Mucosa of rectum (tissue), 2 donors: ENCODE data around the gene HOXA3.

Experiments
- H3K27ac ChIP-seq, 2 donors: one replicate each; pipeline ENCODE4 v1.7.0; 2013; ENCODE audit warnings: inconsistent platforms in 2 of 2, low read depth in 2 of 2, low read length in 2 of 2
- H3K27me3 ChIP-seq, 2 donors: one replicate each; pipeline ENCODE4 v1.7.0; 2013; ENCODE audit warnings: low read length in 2 of 2; ENCODE audit not compliant: control insufficient read depth in 2 of 2, insufficient read depth in 2 of 2
- H3K36me3 ChIP-seq, 2 donors: one replicate each; pipeline ENCODE4 v1.7.0; 2013; ENCODE audit warnings: low read length in 2 of 2; ENCODE audit not compliant: control insufficient read depth in 2 of 2, insufficient read depth in 2 of 2
- H3K4me1 ChIP-seq, 2 donors: one replicate each; pipeline ENCODE4 v1.7.0; 2013; ENCODE audit warnings: low read length in 2 of 2, mild to moderate bottlenecking in 1 of 2; ENCODE audit not compliant: control insufficient read depth in 2 of 2, insufficient read depth in 2 of 2
- H3K4me3 ChIP-seq, 2 donors: one replicate each; pipeline ENCODE4 v1.7.0; 2013; ENCODE audit warnings: low read length in 2 of 2
- H3K9ac ChIP-seq, 2 donors: one replicate each; pipeline ENCODE4 v1.7.0; 2013; ENCODE audit warnings: low read length in 2 of 2, low read depth in 1 of 2, mild to moderate bottlenecking in 1 of 2
- H3K9me3 ChIP-seq, 2 donors: one replicate each; pipeline ENCODE4 v1.7.0; 2013; ENCODE audit warnings: low read length in 2 of 2; ENCODE audit not compliant: control insufficient read depth in 2 of 2
- donor health status: healthy.
- donor health status: Normal muscosa, but diverticular disease.

The HOXA3 gene

DNA sequence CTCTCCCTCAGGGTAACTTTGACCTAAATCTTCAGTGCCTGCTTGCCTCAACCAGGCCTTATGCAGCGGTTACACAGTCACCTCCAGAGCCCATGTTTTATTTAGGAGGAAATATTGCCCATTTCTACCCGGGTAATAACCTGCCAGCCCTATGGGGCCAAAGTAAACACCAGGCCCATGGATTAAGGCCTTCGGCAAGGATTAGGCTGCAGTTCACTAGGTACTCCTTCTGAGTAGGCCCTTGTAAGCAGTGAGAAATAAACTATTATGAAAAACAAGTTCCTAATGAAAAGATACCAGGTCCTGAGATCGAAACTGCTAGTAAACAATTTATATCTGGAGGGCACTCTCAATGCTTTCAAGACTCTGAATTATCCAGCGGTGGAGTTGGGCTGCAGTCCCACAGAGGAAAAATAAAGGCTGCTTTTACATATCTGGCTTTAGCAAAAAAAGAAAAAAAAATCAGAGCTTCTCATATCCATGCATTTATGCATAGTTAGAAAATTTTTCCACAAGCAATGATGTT is 25.5 kb upstream of the HOXA3 start:
- H3K4me1 ChIP-seq = peaks cover 41 to 64% of the 10 kb centered on the region in 2 donors
- H3K27me3 ChIP-seq = peaks cover 0 to 19% of the 10 kb centered on the region in 2 donors
- H3K9me3 ChIP-seq = no peaks in the 10 kb centered on the region
- H3K9ac ChIP-seq = peak overlapping the region; percentile 92 to 96
- peak overlapping the region; percentile 64 to 79 for H3K4me3 ChIP-seq
- H3K27ac ChIP-seq = peak overlapping the region; percentile 96
- no peaks in the 10 kb centered on the region for H3K36me3 ChIP-seq

GRCh38 chr7:27176962-27177794 is 24.8 kb upstream of the HOXA3 start:
- Histone ChIP-seq H3K4me1 (peaks cover 39 to 62% of the 10 kb centered on the region in 2 donors), H3K36me3 (no peaks in the 10 kb centered on the region), H3K27me3 (peaks cover 0 to 17% of the 10 kb centered on the region in 2 donors), H3K9me3 (no peaks in the 10 kb centered on the region), H3K27ac (peak overlapping the region; percentile 96), H3K9ac (peak overlapping the region; percentile 92 to 96), H3K4me3 (peak overlapping the region; percentile 64 to 79)

GRCh38 chr7:27176524-27176845 is 24.1 kb upstream of the HOXA3 start:
- peaks cover 38 to 60% of the 10 kb centered on the region in 2 donors for H3K4me1 ChIP-seq
- peaks cover 0 to 17% of the 10 kb centered on the region in 2 donors for H3K27me3 ChIP-seq
- H3K36me3 ChIP-seq = no peaks in the 10 kb centered on the region
- H3K9ac ChIP-seq = peak overlapping the region; percentile 92 to 96
- H3K9me3 ChIP-seq = no peaks in the 10 kb centered on the region
- H3K4me3 ChIP-seq = peak overlapping the region; percentile 64 to 79
- peak overlapping the region; percentile 96 for H3K27ac ChIP-seq

DNA sequence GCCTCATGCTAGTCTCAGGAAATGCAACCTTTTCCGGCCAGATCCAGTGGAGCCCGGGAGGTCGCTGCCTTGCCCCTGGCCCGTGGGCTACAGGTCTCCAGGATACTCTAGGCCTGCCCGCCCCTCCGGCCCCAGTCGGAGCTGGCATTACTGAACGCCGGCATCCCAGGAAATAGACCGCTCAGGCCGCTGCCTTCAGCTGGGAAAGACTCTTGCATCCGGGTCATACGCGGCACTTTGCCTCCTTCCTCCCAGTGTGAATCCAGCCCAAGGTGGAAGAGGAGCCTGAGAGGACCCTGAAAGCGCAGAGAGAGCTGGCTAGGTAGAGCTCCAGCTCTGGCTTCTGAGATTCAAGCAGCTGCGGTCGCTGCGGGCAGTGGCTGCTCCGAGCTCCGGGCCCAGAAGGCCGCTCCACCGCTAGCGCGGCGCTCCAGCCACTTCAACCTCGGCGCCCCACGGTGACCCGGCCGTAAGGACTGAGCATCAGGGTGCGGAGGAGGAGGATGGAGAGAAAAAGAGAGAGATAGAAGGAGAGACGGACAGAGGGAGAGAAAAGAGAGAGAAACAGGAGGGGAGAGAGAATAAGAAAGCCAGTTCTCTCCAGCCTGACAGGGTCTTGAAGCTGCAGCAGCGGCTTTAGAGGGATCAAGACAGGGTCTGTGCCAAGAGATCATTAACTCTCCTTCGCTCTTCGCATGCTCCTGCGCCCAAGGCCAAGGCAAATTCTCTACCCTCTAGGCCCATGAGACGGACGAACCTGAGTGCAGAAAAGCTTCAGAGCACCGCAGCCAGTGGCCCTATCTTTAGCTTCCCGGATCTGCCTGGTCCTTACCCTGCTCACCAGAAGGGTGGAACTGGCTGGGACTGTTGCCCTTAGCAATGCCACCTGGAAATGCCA is 23.5 kb upstream of the HOXA3 start:
- Histone ChIP-seq H3K9me3 (no peaks in the 10 kb centered on the region), H3K27ac (peak overlapping the region; percentile 96), H3K4me3 (peak overlapping the region; percentile 64 to 79), H3K36me3 (no peaks in the 10 kb centered on the region), H3K9ac (peak overlapping the region; percentile 92 to 96), H3K27me3 (peaks cover 0 to 17% of the 10 kb centered on the region in 2 donors), H3K4me1 (peaks cover 33 to 57% of the 10 kb centered on the region in 2 donors)

- H3K4me1 ChIP-seq = peaks cover 26 to 50% of the 10 kb centered on the region in 2 donors
- no peaks in the 10 kb centered on the region for H3K36me3 ChIP-seq
- peak overlapping the region; percentile 64 to 79 for H3K4me3 ChIP-seq
- H3K9me3 ChIP-seq = no peaks in the 10 kb centered on the region
- peaks cover 0 to 13% of the 10 kb centered on the region in 2 donors for H3K27me3 ChIP-seq
- H3K27ac ChIP-seq = peak overlapping the region; percentile 96
- peak overlapping the region; percentile 92 to 96 for H3K9ac ChIP-seq
These were observed 22.7 kb upstream of the HOXA3 start for GRCh38 chr7:27174874-27175625.

DNA sequence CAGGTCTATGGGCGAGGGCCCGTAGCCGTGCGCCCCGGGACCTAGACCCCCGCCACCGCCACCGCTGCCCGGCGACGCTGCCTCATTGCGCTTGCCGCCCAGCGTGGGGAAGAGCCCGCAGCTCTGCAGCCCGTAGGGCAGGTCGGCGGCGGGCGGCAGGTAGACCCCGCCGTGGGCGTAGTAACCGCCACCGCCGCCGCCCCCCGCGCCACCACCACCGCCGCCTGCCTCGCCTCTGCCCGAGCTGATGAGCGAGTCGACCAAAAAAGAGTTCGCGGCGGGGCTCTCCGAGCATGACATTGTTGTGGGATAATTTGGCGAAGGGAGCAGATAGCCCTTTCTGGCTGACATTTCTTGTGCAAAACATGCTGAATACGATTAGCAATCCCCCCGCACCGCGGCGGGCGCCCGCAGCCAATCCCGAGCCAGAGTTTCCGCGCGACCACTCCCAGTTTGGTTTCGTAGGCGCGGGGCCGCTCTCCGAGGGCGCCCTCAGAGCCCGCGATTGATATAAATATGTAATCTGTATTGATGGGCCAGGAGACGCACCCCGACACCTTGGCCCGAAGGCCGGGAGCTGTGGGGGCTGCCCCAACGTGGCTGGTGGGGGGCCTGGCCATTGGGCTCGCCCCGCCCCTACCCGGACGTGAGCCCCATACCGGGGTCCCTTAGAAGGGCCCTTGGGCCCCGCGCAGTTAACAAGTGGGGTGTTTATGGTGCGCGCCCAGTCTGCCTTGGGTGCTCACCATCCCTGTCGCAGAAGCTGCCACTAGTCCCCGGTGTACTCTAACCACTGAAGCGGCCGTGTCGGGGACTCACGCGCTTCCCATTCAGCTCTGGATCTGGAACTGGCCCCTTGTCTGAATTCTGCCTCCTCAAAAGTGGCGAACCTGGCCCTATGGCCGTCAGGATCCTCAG is 21.8 kb upstream of the HOXA3 start, which contains the start of gene HOXA10:
TSS of gene HOXA10 (minus strand) at position 365 of the 918 bp plus-strand sequence. CDS start at position 351, 14 bp downstream.
- Histone ChIP-seq H3K36me3 (no peaks in the 10 kb centered on the region), H3K4me3 (peak within 1 kb of the TSS; percentile 64 to 79), H3K9ac (peak within 1 kb of the TSS; percentile 92 to 96), H3K4me1 (peaks cover 26 to 46% of the 10 kb centered on the region in 2 donors), H3K9me3 (no peaks in the 10 kb centered on the region), H3K27me3 (peaks cover 0 to 13% of the 10 kb centered on the region in 2 donors), H3K27ac (peak within 1 kb of the TSS; percentile 96)

GRCh38 chr7:27173511-27173955 is 21.1 kb upstream of the HOXA3 start:
- Histone ChIP-seq H3K27ac (peak overlapping the region; percentile 96), H3K36me3 (no peaks in the 10 kb centered on the region), H3K27me3 (peaks cover 0 to 13% of the 10 kb centered on the region in 2 donors), H3K9ac (peak overlapping the region; percentile 73 to 96), H3K4me3 (peak overlapping the region; percentile 64 to 79), H3K4me1 (peaks cover 29 to 45% of the 10 kb centered on the region in 2 donors), H3K9me3 (no peaks in the 10 kb centered on the region)

- H3K9me3 ChIP-seq = no peaks in the 10 kb centered on the region
- H3K4me1 ChIP-seq = peaks cover 29 to 46% of the 10 kb centered on the region in 2 donors
- H3K36me3 ChIP-seq = no peaks in the 10 kb centered on the region
- peak overlapping the region; percentile 96 for H3K27ac ChIP-seq
- peaks cover 0 to 13% of the 10 kb centered on the region in 2 donors for H3K27me3 ChIP-seq
- H3K4me3 ChIP-seq = peak overlapping the region; percentile 64 to 79
- peak overlapping the region; percentile 73 to 96 for H3K9ac ChIP-seq
These were observed 20.6 kb upstream of the HOXA3 start for GRCh38 chr7:27172823-27173510.
